K562 (cell line): ENCODE data around the gene UNC119. TPM values are rescaled to one million over a fixed set of nuclear protein-coding genes. Genes with fewer than 3 reads are reported as not detected.
"Not testable (repeated sequence)": the region's sequence is repeated elsewhere in the genome, so short reads cannot be mapped to it uniquely, and the experiment has no call there.

Experiments used
- ATAC-seq: fragments of 200-7000 bp; cut with Tn5 transposase; 3 replicates; pipeline ENCODE4 v1.9.1; 2020; ENCODE audit warnings: moderate library complexity
- BruUV-seq: library from RNA; stranded (reverse); fragments of 400-500 nt; replicated peaks from 2 replicates; lab custom pipeline; 2021; lab: Mats Ljungman, UMichigan
- CTCF ChIA-PET: fragments of 300-600 bp; formaldehyde crosslinking; extraction: SDS; loops from one replicate; lab custom pipeline; 2021; ENCODE audit warnings: low intra/inter-chr PET ratio; lab: Yijun Ruan, JAX
- POLR2A ChIA-PET: fragments of 300-600, 350-650 bp; sonication (Branson Sonifier 250); formaldehyde crosslinking; extraction: SDS; loops from one replicate; lab custom pipeline; 2021; ENCODE audit warnings: antibody characterized with exemption, inconsistent platforms; lab: Yijun Ruan, JAX
- DNase-seq, 4 experiments: peaks; one replicate each; pipeline versions ENCODE4 v3.0.0 to v3.0.0-alpha.2; 2011 to 2018; ENCODE audit warnings: low spot score in 3 of 4, mixed read lengths in 3 of 4; ENCODE audit errors: extremely low read depth in 1 of 4
- FAIRE-seq: peaks from 2 replicates; lab custom pipeline; 2011; peaks lifted over from hg19 to GRCh38; lab: Jason Lieb, UNC
- H2AFZ ChIP-seq: 2 replicates; pipeline ENCODE4 v1.6.0; 2011; ENCODE audit warnings: low read depth, low read length, control low read depth, inconsistent platforms
- H3K27ac ChIP-seq: fragments of 200-600 bp; 3 replicates; pipeline ENCODE4 v1.8.0; 2011; ENCODE audit warnings: low read depth, mild to moderate bottlenecking, control low read depth, inconsistent platforms, low read length, moderate library complexity, mixed read lengths; ENCODE audit errors: extremely low read depth
- H3K27me3 ChIP-seq, 2 experiments: fragments of 300-600 bp in 1 of 2; 2 replicates in 1 of 2; 3 replicates in 1 of 2; pipeline versions ENCODE4 v1.6.0 to v1.8.0; 2011; ENCODE audit warnings: inconsistent platforms in 2 of 2, low read length in 2 of 2, mild to moderate bottlenecking in 1 of 2, mixed read lengths in 1 of 2, moderate library complexity in 1 of 2; ENCODE audit not compliant: control insufficient read depth in 2 of 2, insufficient read depth in 2 of 2
- H3K36me3 ChIP-seq: fragments of 300-600 bp; 3 replicates; pipeline ENCODE4 v1.8.0; 2011; ENCODE audit warnings: mild to moderate bottlenecking, low read length, inconsistent platforms; ENCODE audit not compliant: control insufficient read depth, insufficient read depth
- H3K4me1 ChIP-seq, 2 experiments: fragments of 200-600 bp in 1 of 2; replicated peaks in 1 of 2; 2 replicates in 1 of 2; 3 replicates in 1 of 2; pipeline versions ENCODE4 v1.5.1 to v1.8.0; 2011; ENCODE audit warnings: inconsistent platforms in 2 of 2, low read length in 2 of 2, mild to moderate bottlenecking in 1 of 2, mixed read lengths in 1 of 2, moderate library complexity in 1 of 2; ENCODE audit not compliant: control insufficient read depth in 2 of 2, insufficient read depth in 2 of 2
- H3K4me2 ChIP-seq: 2 replicates; pipeline ENCODE4 v1.6.1; 2011; ENCODE audit warnings: low read length, control low read depth, inconsistent platforms, mixed read lengths; ENCODE audit not compliant: insufficient read depth
- H3K4me3 ChIP-seq: fragments of 200-600 bp; sonication (generic), shearing (Covaris generic); 2 replicates; pipeline ENCODE4 v1.5.1; 2016; ENCODE audit warnings: control low read depth, inconsistent platforms
- H3K79me2 ChIP-seq: fragments of 200-600 bp; 3 replicates; pipeline ENCODE4 v1.8.0; 2011; ENCODE audit warnings: low read length, inconsistent platforms; ENCODE audit not compliant: control insufficient read depth, insufficient read depth
- H3K9ac ChIP-seq, 2 experiments: 2 replicates each; pipeline versions ENCODE4 v1.6.0 to v1.6.1; 2011; ENCODE audit warnings: low read depth in 2 of 2, low read length in 2 of 2, control low read depth in 1 of 2, inconsistent platforms in 1 of 2, mild to moderate bottlenecking in 1 of 2, mixed read lengths in 1 of 2; ENCODE audit not compliant: insufficient read depth in 1 of 2
- H3K9me1 ChIP-seq: one replicate; pipeline ENCODE4 v1.6.0; 2011; ENCODE audit warnings: inconsistent platforms, mild to moderate bottlenecking, low read length, moderate library complexity; ENCODE audit not compliant: control insufficient read depth, insufficient read depth
- H3K9me3 ChIP-seq: replicated peaks from 2 replicates; pipeline ENCODE4 v1.5.1; 2011; ENCODE audit warnings: low read depth, low read length, inconsistent platforms; ENCODE audit not compliant: control insufficient read depth, insufficient read depth
- H4K20me1 ChIP-seq: replicated peaks from 2 replicates; pipeline ENCODE4 v1.6.1; 2011; ENCODE audit warnings: low read length, inconsistent platforms, mixed read lengths; ENCODE audit not compliant: control insufficient read depth, insufficient read depth
- LCOR ChIP-seq: sonication (generic); formaldehyde crosslinking; IDR thresholded peaks from 2 replicates; pipeline ENCODE4 v1.8.0; 2022; ENCODE audit warnings: mild to moderate bottlenecking, missing genetic modification reagents
- POLR2H ChIP-seq: IDR thresholded peaks from 2 replicates; pipeline ENCODE4 v1.6.1; 2016; ENCODE audit warnings: missing genetic modification characterization, low read depth, mild to moderate bottlenecking, control low read depth, missing compliant biosample characterization, moderate library complexity
- STAT5A ChIP-seq: IDR thresholded peaks from 2 replicates; pipeline ENCODE4 v1.6.1; 2012; ENCODE audit warnings: low read length, inconsistent platforms, borderline replicate concordance
- ZNF134 ChIP-seq: fragments of 250-450 bp; sonication (Bioruptor Pico); conservative IDR thresholded peaks from 2 replicates; pipeline ENCODE4 v1.4.0; 2020
- WGBS: fragments of 100-300 bp; shearing (Covaris generic); methylation state at CpG from one replicate; pipeline ENCODE4 v1.1.6; 2016; ENCODE audit warnings: low coverage, mixed read lengths; ENCODE audit not compliant: insufficient coverage; ENCODE audit errors: missing lambda C conversion rate; 5-methylcytosine and 5-hydroxymethylcytosine counted together
- in situ Hi-C: fragments of 300-500 bp; cut with MboI; formaldehyde crosslinking; loops from 4 replicates; pipeline ENCODE4 v1.15.0; 2018; ENCODE audit warnings: inconsistent platforms, mixed read lengths
- intact Hi-C: fragments of 100-400 bp; cut with micrococcal nuclease; formaldehyde crosslinking; loops from 2 replicates; pipeline ENCODE4 v1.14.2; 2022
- polyA plus RNA-seq, 8 experiments: library from polyadenylated mRNA; depleted of rRNA in 4 of 8; stranded (reverse) in 5 of 8; unstranded in 3 of 8; fragments of >200 nt; fragmentation: Nextera tagmentation in 2 of 8; fragmentation: Illumina TruSeq in 1 of 8; extraction: Ambion mirVana in 2 of 8; extraction: Trizol in 1 of 8; gene quantifications; 2 replicates each; pipeline versions ENCODE4 v1.2.1 to v1.2.3, GENCODE V29; 2011 to 2014; ENCODE audit warnings: inconsistent platforms in 1 of 8, missing spikeins in 1 of 8
- total RNA-seq, 7 experiments: library from RNA; depleted of rRNA in 6 of 7; stranded (reverse); fragments of >200 nt in 6 of 7; fragmentation: Illumina TruSeq in 2 of 7; extraction: Trizol in 2 of 7; gene quantifications; 2 replicates each; pipeline versions ENCODE4 v1.2.1 to v1.2.3, GENCODE V29; 2011 to 2021; ENCODE audit warnings: low replicate concordance in 1 of 7

The UNC119 gene
- total and polyA plus RNA-seq, 9 of the 15 experiments (the other 6 are each of a cell fraction or from before 2014, with no cell fraction given): 0.37 to 47.7 (median 16.3) TPM

GRCh38 chr17:28523186-28523585 lies 29.2 kb downstream of the UNC119 start:
- DNase-seq: no peak
- BruUV-seq: no TSS peak
- ChIA-PET CTCF (no interaction called here), POLR2A (interaction anchor here (0.6 kb wide), 1 partner anchor 550 kb away, joined by 3 read pairs; no protein-coding TSS in a partner anchor)
- no peak for FAIRE-seq
- H3K79me2 ChIP-seq: no peaks in the 10 kb centered on the region
- no peak overlapping the region for H3K9ac ChIP-seq
- in situ Hi-C loops: no loop called here
- H3K27ac ChIP-seq: no peak overlapping the region
- no peaks in the 10 kb centered on the region for H4K20me1 ChIP-seq
- no peak for ATAC-seq
- H3K9me3 ChIP-seq: peaks cover 8% of the 10 kb centered on the region
- no peaks in the 10 kb centered on the region for H3K36me3 ChIP-seq
- no peaks in the 10 kb centered on the region for H3K9me1 ChIP-seq
- TF ChIP-seq LCOR (CRISPR knock-in tag) (no peak), STAT5A (no peak), POLR2H (no peak), ZNF134 (CRISPR knock-in tag) (peak; percentile 86)
- intact Hi-C loops: no loop called here
- no peak overlapping the region for H2AFZ ChIP-seq
- H3K4me2 ChIP-seq: no peak overlapping the region
- 8% methylated on average over 6 of the region's 6 CpGs for WGBS
- no peak overlapping the region for H3K4me3 ChIP-seq
- peaks cover 28 to 53% of the 10 kb centered on the region in 2 experiments; a peak in 4 of 5 replicates for H3K4me1 ChIP-seq
- H3K27me3 ChIP-seq: peaks cover 3 to 25% of the 10 kb centered on the region in 2 experiments; a peak in 3 of 5 replicates

DNA sequence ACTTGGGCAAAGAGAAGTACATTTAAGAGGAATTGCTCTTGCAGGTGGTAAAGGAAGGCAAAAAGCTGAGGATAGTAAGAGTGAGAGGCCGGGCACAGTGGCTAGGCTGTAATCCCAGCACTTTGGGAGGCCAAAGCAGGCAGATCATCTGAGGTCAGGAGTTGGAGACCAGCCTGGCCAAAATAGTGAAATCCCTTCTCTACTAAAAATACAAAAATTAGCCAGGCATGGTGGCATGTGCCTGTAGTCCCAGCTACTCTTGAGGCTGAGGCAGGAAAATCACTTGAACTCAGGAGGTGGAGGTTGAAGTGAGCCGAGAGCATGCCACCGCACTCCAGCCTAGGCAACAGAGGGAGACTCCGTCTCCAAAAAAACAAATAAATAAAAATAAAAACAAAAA lies 30.1 kb downstream of the UNC119 start:
- DNase-seq, FAIRE-seq, H3K9ac ChIP-seq, BruUV-seq, POLR2A ChIA-PET, ATAC-seq, H3K79me2 ChIP-seq, in situ Hi-C loops, H3K27ac ChIP-seq, CTCF ChIA-PET, H4K20me1 ChIP-seq, H3K4me2 ChIP-seq, H3K9me3 ChIP-seq, H3K9me1 ChIP-seq, H2AFZ ChIP-seq, H3K4me3 ChIP-seq, intact Hi-C loops, H3K36me3 ChIP-seq: not testable (repeated sequence)
- Histone ChIP-seq H3K4me1 (peaks cover 19 to 44% of the 10 kb centered on the region in 2 experiments; a peak in 4 of 5 replicates), H3K27me3 (peaks cover 3 to 25% of the 10 kb centered on the region in 2 experiments; a peak in 3 of 5 replicates)
- WGBS: 24% methylated on average over 4 of the region's 4 CpGs
